H1 (cell line): Measurements from ENCODE around the gene KIF21A. TPM values are rescaled to one million over a fixed set of nuclear protein-coding genes. Genes with fewer than 3 reads are reported as not detected.

Source experiments
- CEBPB ChIP-seq: IDR thresholded peaks from 2 replicates; pipeline ENCODE4 v1.6.1; 2012; ENCODE audit warnings: low read depth, low read length
- CHD2 ChIP-seq: IDR thresholded peaks from 2 replicates; pipeline ENCODE4 v1.6.1; 2012; ENCODE audit warnings: low read length, improper control_type of control experiment
- GABPA ChIP-seq: IDR thresholded peaks from 2 replicates; pipeline ENCODE4 v1.6.1; 2011; ENCODE audit warnings: mild to moderate bottlenecking, low read length, moderate library complexity, borderline replicate concordance; ENCODE audit not compliant: insufficient read depth
- NANOG ChIP-seq: IDR thresholded peaks from 2 replicates; pipeline ENCODE4 v1.6.1; 2011; ENCODE audit warnings: low read length, low read depth, mild to moderate bottlenecking, inconsistent platforms; ENCODE audit not compliant: insufficient read depth, poor library complexity, severe bottlenecking
- RAD21 ChIP-seq, 2 experiments: IDR thresholded peaks in 1 of 2; conservative IDR thresholded peaks in 1 of 2; 2 replicates each; pipeline ENCODE4 v1.6.1; 2011; ENCODE audit warnings: low read depth in 2 of 2, low read length in 2 of 2, improper control_type of control experiment in 1 of 2, inconsistent platforms in 1 of 2, mild to moderate bottlenecking in 1 of 2, moderate library complexity in 1 of 2
- TAF7 ChIP-seq: optimal IDR thresholded peaks from 2 replicates; pipeline ENCODE3; 2011; ENCODE audit warnings: low read depth, mild to moderate bottlenecking, inconsistent platforms, low read length, moderate library complexity, borderline replicate concordance
- USF2 ChIP-seq: IDR thresholded peaks from 2 replicates; pipeline ENCODE4 v1.6.1; 2011; ENCODE audit warnings: low read length, improper control_type of control experiment
- polyA plus RNA-seq, 7 experiments: library from polyadenylated mRNA; depleted of rRNA in 3 of 7; stranded (reverse) in 5 of 7; unstranded in 2 of 7; fragments of >200 nt in 5 of 7; fragments of 200-250 nt in 2 of 7; gene quantifications; 1 replicate in 5 of 7; 2 replicates in 1 of 7; 4 replicates in 1 of 7; pipeline versions ENCODE4 v1.2.1 to v1.2.3, GENCODE V29; 2011 to 2013; ENCODE audit warnings: missing spikeins in 2 of 7, mixed read lengths in 2 of 7
- total RNA-seq: library from RNA; stranded (reverse); fragmentation: NEBNext Ultra II Directional; extraction: Animal tissue kit (Norgen Biotek cat#: 25700); gene quantifications from 2 replicates; pipeline ENCODE4 v1.2.1, GENCODE V29; 2021

Gene KIF21A
- total and polyA plus RNA-seq, 2 of the 8 experiments (the other 6 are each of a cell fraction or from before 2014, with no cell fraction given), result 10.0 to 26.0 TPM

- TF ChIP-seq USF2 (no peak), RAD21 (IDR thresholded peaks at IDR 0.05 in 1 of 2, conservative IDR thresholded peaks at IDR 0.05 in 1 of 2; ENCODE audit: low read depth in 2 of 2, low read length in 2 of 2) (no peak), GABPA (no peak), TAF7 (no peak), NANOG (no peak), CHD2 (no peak), CEBPB (no peak)
Observed at GRCh38 chr12:39352471-39353017, 90.4 kb downstream of the KIF21A start (continued).
